ENCODE data around the gene TMEM221.

TMEM221 gene

GRCh38 chr19:17436874-17437267, 11.6 kb downstream of the TMEM221 start:
- no peak for DNase-seq

- DNase-seq: no peak
Measured at GRCh38 chr19:17436094-17436873, 12.2 kb downstream of the TMEM221 start.

- DNase-seq: no peak
Measured at GRCh38 chr19:17435218-17435617, 13.2 kb downstream of the TMEM221 start.

GRCh38 chr19:17431417-17431816, 17.1 kb downstream of the TMEM221 start:
- no peak for DNase-seq

- no peak for DNase-seq
Measured at GRCh38 chr19:17429641-17430113, 18.8 kb downstream of the TMEM221 start.

GRCh38 chr19:17424743-17425365, 23.6 kb downstream of the TMEM221 start:
- DNase-seq: peak; percentile 94

GRCh38 chr19:17423429-17424208, 24.8 kb downstream of the TMEM221 start:
- DNase-seq: no peak

GRCh38 chr19:17421942-17422341, 26.5 kb downstream of the TMEM221 start:
- DNase-seq: no peak

- DNase-seq: peak; percentile 56
Measured at GRCh38 chr19:17420475-17420924, 28.0 kb downstream of the TMEM221 start.

GRCh38 chr19:17419621-17420474, 28.6 kb downstream of the TMEM221 start, which contains the start of gene MVB12A:
TSS of gene MVB12A (plus strand) at chr19:17420047. CDS start at chr19:17420136, 89 bp downstream.
- peak; percentile 99 for DNase-seq

- no peak for DNase-seq
Measured at GRCh38 chr19:17419154-17419620, 29.3 kb downstream of the TMEM221 start.

GRCh38 chr19:17418710-17419109, 29.8 kb downstream of the TMEM221 start:
- DNase-seq: no peak

GRCh38 chr19:17415121-17415520, 33.3 kb downstream of the TMEM221 start:
- DNase-seq: no peak

- no peak for DNase-seq
Measured at GRCh38 chr19:17414097-17414496, 34.4 kb downstream of the TMEM221 start.

- no peak for DNase-seq
Measured at GRCh38 chr19:17411801-17412200, 36.7 kb downstream of the TMEM221 start.

- no peak for DNase-seq
Measured at GRCh38 chr19:17409990-17410389, 38.5 kb downstream of the TMEM221 start.

GRCh38 chr19:17406887-17407196, 41.6 kb downstream of the TMEM221 start:
- no peak for DNase-seq

GRCh38 chr19:17406046-17406886, 42.2 kb downstream of the TMEM221 start:
- DNase-seq: no peak

- DNase-seq: no peak
Measured at GRCh38 chr19:17405250-17406045, 43.0 kb downstream of the TMEM221 start, which contains the start of gene BST2. TSS of gene BST2 (minus strand) at chr19:17405630. CDS start at chr19:17405575, 55 bp downstream.

GRCh38 chr19:17404621-17405249, 43.7 kb downstream of the TMEM221 start:
- DNase-seq: no peak
